HG03460 (cell line): ENCODE data around the gene OR6X1.

Source experiments
- ATAC-seq: cut with Tn5 transposase; IDR thresholded peaks from one replicate; pipeline ENCODE4 v1.9.1; 2021; ENCODE audit not compliant: unreplicated experiment

The OR6X1 gene

GRCh38 chr11:123754101-123754568 is at the start of gene OR6X1:
Gene OR6X1, minus strand, starts transcription at chr11:123754518. Its CDS starts 0 bp downstream, at chr11:123754518.
- no peak for ATAC-seq

GRCh38 chr11:123801765-123802164 is 47.4 kb upstream of the OR6X1 start:
- ATAC-seq: no peak

DNA sequence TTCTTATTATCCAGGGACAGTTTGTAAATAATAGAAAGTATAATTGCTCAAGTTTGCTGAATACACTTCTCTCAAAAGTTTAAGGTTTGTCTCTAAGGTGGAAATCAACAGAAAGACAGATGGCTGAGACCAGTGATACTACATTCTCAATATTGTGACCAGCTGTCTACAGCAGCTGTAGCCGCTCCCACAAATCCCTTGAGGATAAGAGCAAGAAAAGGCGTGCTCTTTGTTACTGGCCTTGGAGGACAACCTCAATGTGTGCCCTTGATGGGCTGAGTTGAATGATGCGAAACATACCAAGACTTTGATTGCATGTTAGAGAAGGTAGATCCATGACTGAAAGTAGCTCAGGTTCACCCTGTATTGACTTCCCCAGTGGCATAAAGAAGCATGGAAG is 45.7 kb upstream of the OR6X1 start:
- ATAC-seq: no peak

DNA sequence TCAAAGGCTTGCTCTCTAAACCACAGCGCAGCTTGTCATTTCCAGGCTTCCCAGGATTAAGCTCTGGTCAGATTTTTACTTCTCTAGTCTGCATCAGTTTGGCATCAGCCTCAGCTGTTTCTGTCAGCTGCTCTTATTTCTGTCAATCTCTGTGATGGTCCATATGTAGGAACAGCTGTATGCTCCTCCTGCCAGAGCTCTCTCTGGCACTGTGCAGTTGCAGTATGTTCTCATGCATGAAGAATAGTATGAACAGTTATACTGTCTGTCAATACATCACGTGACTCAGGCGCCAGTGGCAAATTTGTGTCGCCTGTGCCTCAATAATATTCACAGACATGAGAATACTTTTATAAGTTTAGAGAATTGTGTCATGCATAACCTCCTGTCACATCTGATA is 45.1 kb upstream of the OR6X1 start:
- no peak for ATAC-seq

DNA sequence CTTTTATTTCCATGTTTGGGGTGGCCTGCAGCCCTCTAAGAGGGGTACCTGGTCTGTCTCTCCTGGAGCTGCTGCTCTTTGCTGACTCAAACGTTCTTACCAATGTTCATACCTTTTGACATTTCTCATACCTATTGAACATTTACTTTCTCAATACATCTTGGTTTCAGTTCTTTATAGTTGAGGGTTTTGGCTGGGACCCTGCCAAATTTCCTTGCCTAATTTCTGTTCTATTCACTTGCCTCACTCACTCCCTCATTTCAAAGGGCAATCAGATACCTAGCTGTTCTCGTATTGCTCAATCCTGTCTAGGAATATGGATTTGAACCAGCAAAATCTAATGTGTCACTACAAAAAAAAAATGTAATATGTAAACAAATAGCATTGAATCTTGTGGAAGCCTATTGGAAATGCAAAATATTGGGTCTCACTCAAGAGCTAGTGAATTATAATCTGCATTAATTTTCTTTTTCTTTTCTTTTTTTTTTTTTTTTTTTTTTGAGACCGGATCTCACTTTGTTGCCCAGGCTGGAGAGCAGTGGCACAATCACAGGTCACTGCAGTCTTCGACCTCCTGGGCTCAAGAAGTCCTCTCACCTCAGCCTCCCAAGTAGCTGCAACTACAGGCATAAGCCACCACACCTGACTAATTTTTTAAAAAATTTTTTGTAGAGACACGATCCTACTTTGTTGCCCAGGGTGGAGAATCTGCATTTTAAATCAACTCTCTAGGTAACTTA is 44.4 kb upstream of the OR6X1 start:
- no peak for ATAC-seq

DNA sequence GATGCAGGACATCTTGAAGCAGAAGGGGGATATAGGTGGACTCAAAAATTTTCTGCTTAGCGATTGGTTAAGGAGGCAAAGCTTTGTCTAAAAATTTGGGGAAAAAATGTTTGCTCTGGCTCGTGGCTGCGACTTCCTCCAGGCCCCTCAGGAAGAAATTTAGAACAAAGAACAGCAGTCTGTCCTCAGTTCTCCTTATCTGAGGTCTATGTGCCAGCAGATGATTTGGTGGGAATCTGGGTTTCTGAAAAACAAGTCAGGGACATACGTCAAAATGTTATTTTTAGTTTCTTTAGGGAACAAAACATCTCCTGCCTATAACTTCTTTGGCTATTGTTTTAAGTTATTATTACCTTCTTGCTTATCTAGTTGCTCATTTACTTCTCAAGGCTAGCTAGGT is 43.8 kb upstream of the OR6X1 start:
- no peak for ATAC-seq

DNA sequence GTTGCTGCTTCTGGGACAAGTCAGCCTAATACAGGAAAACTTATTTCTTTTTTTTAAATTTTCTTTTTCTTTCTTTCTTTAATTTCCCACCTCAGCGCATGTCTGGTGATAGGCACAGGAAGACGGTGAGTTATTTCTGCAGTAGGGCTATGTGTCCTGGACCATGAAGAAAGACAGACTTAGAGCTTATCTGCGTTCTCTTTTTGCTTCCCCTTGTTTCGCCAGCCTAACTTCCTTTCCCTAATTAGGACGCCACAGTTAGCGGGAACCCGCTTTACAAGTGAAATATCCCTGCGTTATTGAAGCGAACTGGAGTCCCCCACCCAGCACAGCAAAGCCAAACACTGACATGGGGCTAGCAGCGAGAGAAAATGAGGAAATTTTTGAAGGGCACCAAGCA is 43.2 kb upstream of the OR6X1 start:
- no peak for ATAC-seq

DNA sequence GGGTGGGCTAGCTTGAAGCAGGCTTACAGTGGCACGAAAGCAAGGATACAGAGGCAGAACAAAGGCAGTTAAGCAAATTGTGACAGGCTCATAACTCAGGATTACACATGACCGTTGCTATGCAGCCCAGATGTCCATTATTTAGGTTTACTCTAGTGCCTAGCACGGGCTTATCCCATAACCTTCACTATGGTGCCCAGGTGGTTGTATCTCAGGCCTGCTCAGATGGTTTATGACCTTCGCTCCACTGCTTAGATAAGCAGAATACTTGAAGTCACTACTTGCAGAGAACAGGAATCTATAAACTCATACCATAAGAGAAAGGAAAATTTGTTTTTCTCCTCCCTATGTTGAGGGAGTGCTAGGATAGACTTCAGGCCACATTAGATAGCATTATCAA is 42.8 kb upstream of the OR6X1 start:
- ATAC-seq: no peak

- ATAC-seq: no peak
Measured at GRCh38 chr11:123796226-123796625, 41.9 kb upstream of the OR6X1 start.

DNA sequence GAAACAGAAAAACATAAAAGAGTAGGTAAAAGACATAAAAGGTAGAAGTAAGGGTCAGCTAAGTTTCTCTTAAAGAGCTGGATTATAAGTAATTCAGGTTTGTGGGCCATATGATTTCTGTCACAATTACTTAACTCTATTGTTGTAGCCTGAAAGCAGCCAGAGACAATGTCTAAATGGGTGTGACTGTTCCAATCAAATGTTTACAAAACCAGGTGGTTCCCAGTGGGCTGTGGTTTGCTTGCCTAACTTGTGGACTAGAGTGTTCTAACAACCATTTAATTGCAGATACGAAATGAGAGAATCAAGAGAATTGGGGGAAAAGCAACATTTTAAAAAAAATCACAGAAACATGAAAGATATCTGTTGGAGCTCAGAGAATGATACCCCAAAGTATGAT is 29.2 kb upstream of the OR6X1 start:
- no peak for ATAC-seq

- no peak for ATAC-seq
Measured at GRCh38 chr11:123778511-123778910, 24.2 kb upstream of the OR6X1 start.

- no peak for ATAC-seq
Measured at GRCh38 chr11:123775715-123776549, 21.6 kb upstream of the OR6X1 start.

- no peak for ATAC-seq
Measured at GRCh38 chr11:123775289-123775688, 21.0 kb upstream of the OR6X1 start.

- no peak for ATAC-seq
Measured at GRCh38 chr11:123773959-123774358, 19.6 kb upstream of the OR6X1 start.

DNA sequence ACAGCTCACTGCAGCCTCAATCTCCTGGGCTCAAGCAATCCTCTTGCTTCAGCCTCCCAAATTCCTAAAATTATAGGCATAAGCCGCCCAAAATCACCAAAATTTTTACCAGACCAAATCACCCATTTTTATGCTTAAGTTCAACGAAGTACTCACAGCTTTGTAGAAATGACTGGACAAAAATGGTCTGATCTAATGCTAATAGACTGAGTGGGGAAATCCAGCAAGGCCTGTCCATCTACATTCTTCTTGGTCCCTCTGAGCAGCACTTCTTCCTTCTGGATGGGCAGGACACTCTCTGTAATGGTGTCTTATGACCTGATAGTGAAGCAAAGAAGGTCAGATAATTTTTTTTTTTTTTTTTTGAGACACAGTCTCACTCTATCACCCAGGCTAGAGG is 18.7 kb upstream of the OR6X1 start:
- no peak for ATAC-seq

GRCh38 chr11:123771664-123772063 is 17.3 kb upstream of the OR6X1 start:
- ATAC-seq: no peak

GRCh38 chr11:123770712-123771111 is 16.4 kb upstream of the OR6X1 start:
- ATAC-seq: no peak

GRCh38 chr11:123765601-123766000 is 11.3 kb upstream of the OR6X1 start:
- no peak for ATAC-seq

GRCh38 chr11:123762422-123762821 is 8.1 kb upstream of the OR6X1 start:
- ATAC-seq: no peak

GRCh38 chr11:123760894-123761293 is 6.6 kb upstream of the OR6X1 start:
- ATAC-seq: peak; percentile 59

DNA sequence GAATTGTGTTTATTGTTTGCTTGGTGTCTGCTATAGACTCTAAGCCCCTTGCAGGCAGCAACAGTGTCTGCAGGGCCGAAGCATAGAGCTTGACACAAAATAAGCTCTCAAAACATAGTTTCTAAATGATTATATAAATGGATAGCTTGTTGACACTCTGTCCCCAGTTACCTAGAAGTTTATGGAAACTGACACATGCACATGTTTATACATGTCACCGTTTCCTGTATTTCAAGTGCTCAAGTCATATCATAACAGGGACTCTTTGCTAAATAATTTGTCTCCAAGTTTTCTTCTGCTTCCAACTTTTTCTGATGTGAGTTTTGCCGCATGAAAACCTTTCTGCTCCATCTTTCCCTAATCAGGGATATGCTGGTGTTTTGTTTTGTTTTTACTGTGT is 3.7 kb upstream of the OR6X1 start:
- no peak for ATAC-seq

- ATAC-seq: no peak
Measured at GRCh38 chr11:123755813-123756212, 1.5 kb upstream of the OR6X1 start.
